Panc1 (cell line): Measurements from ENCODE around the gene CLSTN2. TPM values are rescaled to one million over a fixed set of nuclear protein-coding genes. Genes with fewer than 3 reads are reported as not detected.

ENCODE experiments used
- ATAC-seq: fragments of 200-7000 bp; cut with Tn5 transposase; 2 replicates; pipeline ENCODE4 v1.9.1; 2020; ENCODE audit warnings: mild to moderate bottlenecking, moderate library complexity
- BruUV-seq: library from RNA; stranded (reverse); fragments of 400-500 nt; replicated peaks from 2 replicates; lab custom pipeline; 2021; lab: Mats Ljungman, UMichigan
- CTCF ChIA-PET: fragments of 300-600 bp; sonication (Branson Sonifier 250); formaldehyde crosslinking; loops from one replicate; lab custom pipeline; 2022; ENCODE audit warnings: antibody characterized with exemption; lab: Charles Lee
- POLR2A ChIA-PET: fragments of 300-600 bp; sonication (Branson Sonifier 250); formaldehyde crosslinking; loops from one replicate; lab custom pipeline; 2022; ENCODE audit warnings: antibody characterized with exemption; lab: Charles Lee
- DNase-seq: peaks from one replicate; pipeline ENCODE4 v3.0.0-alpha.2; 2010; ENCODE audit warnings: low read depth, low spot score
- H3K27ac ChIP-seq: 2 replicates; pipeline ENCODE4 v1.5.1; 2011; ENCODE audit warnings: mild to moderate bottlenecking, low read length, inconsistent platforms
- H3K27me3 ChIP-seq: fragments of 200-500 bp; sonication (Bioruptor generic); 2 replicates; pipeline ENCODE4 v1.6.0; 2014; ENCODE audit warnings: low read length, inconsistent platforms; ENCODE audit not compliant: control insufficient read depth, insufficient read depth
- H3K36me3 ChIP-seq: fragments of 200-500 bp; sonication (Bioruptor generic); 2 replicates; pipeline ENCODE4 v1.5.1; 2014; ENCODE audit warnings: inconsistent platforms, mild to moderate bottlenecking, low read length, moderate library complexity; ENCODE audit not compliant: control insufficient read depth, insufficient read depth
- H3K4me1 ChIP-seq: 2 replicates; pipeline ENCODE4 v1.5.1; 2011; ENCODE audit warnings: inconsistent platforms, mild to moderate bottlenecking, low read length, moderate library complexity; ENCODE audit not compliant: control insufficient read depth, insufficient read depth
- H3K4me3 ChIP-seq, 2 experiments: 2 replicates each; pipeline ENCODE4 v1.5.1; 2011 to 2012; ENCODE audit warnings: low read depth in 2 of 2, low read length in 2 of 2, mild to moderate bottlenecking in 2 of 2, inconsistent platforms in 1 of 2, moderate library complexity in 1 of 2
- H3K9me3 ChIP-seq: fragments of 200-500 bp; sonication (Bioruptor generic); 2 replicates; pipeline ENCODE4 v1.5.1; 2014; ENCODE audit warnings: low read depth, mild to moderate bottlenecking, inconsistent platforms, low read length, moderate library complexity; ENCODE audit not compliant: control insufficient read depth, insufficient read depth
- POLR2AphosphoS5 ChIP-seq: IDR thresholded peaks from 2 replicates; pipeline ENCODE4 v1.6.1; 2012; ENCODE audit warnings: mild to moderate bottlenecking, low read depth, low read length, moderate library complexity
- SIN3A ChIP-seq: IDR thresholded peaks from 2 replicates; pipeline ENCODE4 v1.6.1; 2012; ENCODE audit warnings: low read depth, mild to moderate bottlenecking, low read length, moderate library complexity, borderline replicate concordance; ENCODE audit not compliant: insufficient read depth
- TCF7L2 ChIP-seq: IDR thresholded peaks from 2 replicates; pipeline ENCODE4 v1.6.1; 2011; ENCODE audit warnings: mild to moderate bottlenecking, low read depth, low read length, inconsistent platforms
- in situ Hi-C: cut with HindIII; loops from 2 replicates; pipeline ENCODE4 v1.10.0; 2016; ENCODE audit warnings: low sequenced_read_pairs, low pct_unique_long_range_greater_than_20kb
- intact Hi-C: fragments of 100-400 bp; cut with micrococcal nuclease; formaldehyde crosslinking; loops from one replicate; pipeline ENCODE4 v1.10.0; 2022; ENCODE audit not compliant: unreplicated experiment
- total RNA-seq: library from RNA; stranded (reverse); gene quantifications from one replicate; pipeline ENCODE4 v1.2.1, GENCODE V29; 2021; ENCODE audit not compliant: unreplicated experiment
- TF ChIP-seq, protein P1 (sequence below), 2 experiments: IDR thresholded peaks; 2 replicates each; pipeline ENCODE4 v1.6.1; 2011 to 2012; ENCODE audit warnings: low read depth in 2 of 2, control low read depth in 1 of 2, low read length in 1 of 2, mild to moderate bottlenecking in 1 of 2, moderate library complexity in 1 of 2; ENCODE audit not compliant: insufficient read depth in 1 of 2
- TF ChIP-seq, protein P2 (sequence below): fragments of 450-650 bp; IDR thresholded peaks from 2 replicates; pipeline ENCODE4 v1.5.1; 2017; ENCODE audit warnings: mild to moderate bottlenecking

CLSTN2 gene
- total RNA-seq, 1 experiment from 2014 or later = 0.03 TPM

DNA sequence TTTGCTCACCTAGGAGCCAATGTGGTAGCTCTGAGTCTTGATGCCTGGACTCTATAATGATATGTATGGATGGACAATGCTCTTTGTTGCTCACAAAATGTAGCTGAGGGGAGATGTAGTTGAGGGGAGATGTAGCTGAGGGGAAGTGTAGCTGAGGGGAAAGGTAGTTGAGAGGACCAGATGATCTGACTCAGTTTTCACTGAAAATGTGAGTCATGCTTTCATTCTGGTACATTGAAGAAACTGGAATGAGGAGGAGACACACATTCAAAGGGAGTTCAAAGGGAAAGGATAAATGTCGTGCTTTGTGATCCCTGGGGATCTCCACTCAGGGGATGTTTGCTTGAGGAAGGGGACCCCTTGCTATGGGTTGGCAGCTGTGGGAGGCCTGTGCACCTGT lies 440.0 kb downstream of the CLSTN2 start:
- H3K4me1 ChIP-seq = no peaks in the 10 kb centered on the region
- POLR2A ChIA-PET = no interaction called here
- ATAC-seq (no peak), DNase-seq (no peak)
- BruUV-seq = no TSS peak
- no peaks in the 10 kb centered on the region for H3K36me3 ChIP-seq
- no peaks in the 10 kb centered on the region for H3K9me3 ChIP-seq
- no peak overlapping the region for H3K4me3 ChIP-seq
- H3K27me3 ChIP-seq = no peaks in the 10 kb centered on the region
- intact Hi-C loops = no loop called here
- CTCF ChIA-PET = no interaction called here
- no peak overlapping the region for H3K27ac ChIP-seq
- TF ChIP-seq SIN3A (no peak), POLR2AphosphoS5 (no peak), TCF7L2 (no peak)
- TF ChIP-seq, protein P1, sequence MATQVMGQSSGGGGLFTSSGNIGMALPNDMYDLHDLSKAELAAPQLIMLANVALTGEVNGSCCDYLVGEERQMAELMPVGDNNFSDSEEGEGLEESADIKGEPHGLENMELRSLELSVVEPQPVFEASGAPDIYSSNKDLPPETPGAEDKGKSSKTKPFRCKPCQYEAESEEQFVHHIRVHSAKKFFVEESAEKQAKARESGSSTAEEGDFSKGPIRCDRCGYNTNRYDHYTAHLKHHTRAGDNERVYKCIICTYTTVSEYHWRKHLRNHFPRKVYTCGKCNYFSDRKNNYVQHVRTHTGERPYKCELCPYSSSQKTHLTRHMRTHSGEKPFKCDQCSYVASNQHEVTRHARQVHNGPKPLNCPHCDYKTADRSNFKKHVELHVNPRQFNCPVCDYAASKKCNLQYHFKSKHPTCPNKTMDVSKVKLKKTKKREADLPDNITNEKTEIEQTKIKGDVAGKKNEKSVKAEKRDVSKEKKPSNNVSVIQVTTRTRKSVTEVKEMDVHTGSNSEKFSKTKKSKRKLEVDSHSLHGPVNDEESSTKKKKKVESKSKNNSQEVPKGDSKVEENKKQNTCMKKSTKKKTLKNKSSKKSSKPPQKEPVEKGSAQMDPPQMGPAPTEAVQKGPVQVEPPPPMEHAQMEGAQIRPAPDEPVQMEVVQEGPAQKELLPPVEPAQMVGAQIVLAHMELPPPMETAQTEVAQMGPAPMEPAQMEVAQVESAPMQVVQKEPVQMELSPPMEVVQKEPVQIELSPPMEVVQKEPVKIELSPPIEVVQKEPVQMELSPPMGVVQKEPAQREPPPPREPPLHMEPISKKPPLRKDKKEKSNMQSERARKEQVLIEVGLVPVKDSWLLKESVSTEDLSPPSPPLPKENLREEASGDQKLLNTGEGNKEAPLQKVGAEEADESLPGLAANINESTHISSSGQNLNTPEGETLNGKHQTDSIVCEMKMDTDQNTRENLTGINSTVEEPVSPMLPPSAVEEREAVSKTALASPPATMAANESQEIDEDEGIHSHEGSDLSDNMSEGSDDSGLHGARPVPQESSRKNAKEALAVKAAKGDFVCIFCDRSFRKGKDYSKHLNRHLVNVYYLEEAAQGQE (IDR thresholded peaks at IDR 0.05; ENCODE audit: insufficient read depth in 1 of 2, low read depth in 2 of 2, low read length in 1 of 2) = no peak
- TF ChIP-seq, protein P2, sequence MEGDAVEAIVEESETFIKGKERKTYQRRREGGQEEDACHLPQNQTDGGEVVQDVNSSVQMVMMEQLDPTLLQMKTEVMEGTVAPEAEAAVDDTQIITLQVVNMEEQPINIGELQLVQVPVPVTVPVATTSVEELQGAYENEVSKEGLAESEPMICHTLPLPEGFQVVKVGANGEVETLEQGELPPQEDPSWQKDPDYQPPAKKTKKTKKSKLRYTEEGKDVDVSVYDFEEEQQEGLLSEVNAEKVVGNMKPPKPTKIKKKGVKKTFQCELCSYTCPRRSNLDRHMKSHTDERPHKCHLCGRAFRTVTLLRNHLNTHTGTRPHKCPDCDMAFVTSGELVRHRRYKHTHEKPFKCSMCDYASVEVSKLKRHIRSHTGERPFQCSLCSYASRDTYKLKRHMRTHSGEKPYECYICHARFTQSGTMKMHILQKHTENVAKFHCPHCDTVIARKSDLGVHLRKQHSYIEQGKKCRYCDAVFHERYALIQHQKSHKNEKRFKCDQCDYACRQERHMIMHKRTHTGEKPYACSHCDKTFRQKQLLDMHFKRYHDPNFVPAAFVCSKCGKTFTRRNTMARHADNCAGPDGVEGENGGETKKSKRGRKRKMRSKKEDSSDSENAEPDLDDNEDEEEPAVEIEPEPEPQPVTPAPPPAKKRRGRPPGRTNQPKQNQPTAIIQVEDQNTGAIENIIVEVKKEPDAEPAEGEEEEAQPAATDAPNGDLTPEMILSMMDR = no peak
- in situ Hi-C loops = no loop called here

DNA sequence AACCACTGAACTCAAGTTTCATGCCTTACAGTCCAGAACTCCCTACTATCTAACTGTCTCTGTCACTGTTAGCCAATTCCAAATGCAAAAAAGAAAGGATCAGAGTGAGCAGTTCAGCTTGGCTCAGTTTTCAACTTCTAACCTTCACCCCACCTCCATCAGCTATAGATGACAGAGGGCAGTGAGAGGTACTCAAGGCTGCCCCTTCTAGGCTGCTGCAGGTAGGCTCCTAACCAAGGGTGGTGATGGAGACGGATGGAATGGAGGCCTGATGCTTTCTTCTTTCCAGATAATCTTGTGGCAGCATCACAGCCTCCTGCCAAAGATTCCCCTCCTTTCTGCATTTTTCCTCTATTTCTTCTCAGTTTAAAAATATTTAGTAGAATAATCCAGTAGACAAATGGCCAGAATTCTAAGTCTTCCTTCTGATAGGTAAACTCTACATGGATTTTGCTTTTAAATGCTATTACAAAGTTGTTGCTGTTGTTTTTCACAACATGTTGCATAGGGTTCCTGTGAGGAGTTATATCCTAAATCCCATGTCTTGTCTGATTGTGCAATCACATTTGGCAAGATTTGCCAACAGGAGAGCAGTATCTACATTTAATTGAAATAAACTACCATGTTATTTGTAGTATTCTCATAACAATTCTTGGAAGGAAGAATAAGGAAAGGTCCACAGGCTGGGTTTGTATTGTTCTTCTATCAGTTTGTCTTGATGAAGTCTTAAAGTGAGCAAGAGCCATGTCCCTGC lies 441.3 kb downstream of the CLSTN2 start:
- Histone ChIP-seq H3K4me1 (no peaks in the 10 kb centered on the region), H3K27ac (no peak overlapping the region), H3K9me3 (no peaks in the 10 kb centered on the region), H3K36me3 (no peaks in the 10 kb centered on the region), H3K27me3 (no peaks in the 10 kb centered on the region), H3K4me3 (no peak overlapping the region)
- intact Hi-C loops = no loop called here
- no TSS peak for BruUV-seq
- no peak for ATAC-seq
- ChIA-PET POLR2A (no interaction called here), CTCF (no interaction called here)
- TF ChIP-seq SIN3A = no peak
- TF ChIP-seq, protein P2 = no peak
- TF ChIP-seq POLR2AphosphoS5 = no peak
- TF ChIP-seq, protein P1 (IDR thresholded peaks at IDR 0.05; ENCODE audit: insufficient read depth in 1 of 2, low read depth in 2 of 2, low read length in 1 of 2) = no peak
- TF ChIP-seq TCF7L2 = no peak
- DNase-seq = no peak
- in situ Hi-C loops = no loop called here
